Nephron (organoid): ENCODE data around the gene RBBP8NL.

Experiments used
- H3K27ac Mint-ChIP-seq, 3 experiments: 2 replicates each; pipeline ENCODE4 v1.8.0; 2020; ENCODE audit warnings: mixed read lengths in 3 of 3, mild to moderate bottlenecking in 2 of 3, moderate library complexity in 1 of 3
- H3K27me3 Mint-ChIP-seq: 2 replicates; pipeline ENCODE4 v1.8.0; 2021; ENCODE audit warnings: low read depth, mild to moderate bottlenecking, moderate library complexity, mixed read lengths
- H3K36me3 Mint-ChIP-seq: 2 replicates; pipeline ENCODE4 v1.8.0; 2020; ENCODE audit warnings: low read depth, mixed read lengths
- H3K4me1 Mint-ChIP-seq: 2 replicates; pipeline ENCODE4 v1.8.0; 2020; ENCODE audit warnings: mixed read lengths
- H3K4me3 Mint-ChIP-seq, 3 experiments: 2 replicates each; pipeline ENCODE4 v1.8.0; 2020; ENCODE audit warnings: mild to moderate bottlenecking in 3 of 3, mixed read lengths in 3 of 3, moderate library complexity in 2 of 3
- H3K9me3 Mint-ChIP-seq: 2 replicates; pipeline ENCODE4 v1.8.0; 2020; ENCODE audit warnings: mixed read lengths
- TF ChIP-seq, protein P1 (sequence below), 3 experiments: fragments of 200-600 bp; sonication (generic); IDR thresholded peaks; one replicate each; pipeline ENCODE4 v1.5.0; 2021; ENCODE audit warnings: antibody characterized with exemption in 3 of 3; ENCODE audit not compliant: unreplicated experiment in 3 of 3

Gene RBBP8NL

DNA sequence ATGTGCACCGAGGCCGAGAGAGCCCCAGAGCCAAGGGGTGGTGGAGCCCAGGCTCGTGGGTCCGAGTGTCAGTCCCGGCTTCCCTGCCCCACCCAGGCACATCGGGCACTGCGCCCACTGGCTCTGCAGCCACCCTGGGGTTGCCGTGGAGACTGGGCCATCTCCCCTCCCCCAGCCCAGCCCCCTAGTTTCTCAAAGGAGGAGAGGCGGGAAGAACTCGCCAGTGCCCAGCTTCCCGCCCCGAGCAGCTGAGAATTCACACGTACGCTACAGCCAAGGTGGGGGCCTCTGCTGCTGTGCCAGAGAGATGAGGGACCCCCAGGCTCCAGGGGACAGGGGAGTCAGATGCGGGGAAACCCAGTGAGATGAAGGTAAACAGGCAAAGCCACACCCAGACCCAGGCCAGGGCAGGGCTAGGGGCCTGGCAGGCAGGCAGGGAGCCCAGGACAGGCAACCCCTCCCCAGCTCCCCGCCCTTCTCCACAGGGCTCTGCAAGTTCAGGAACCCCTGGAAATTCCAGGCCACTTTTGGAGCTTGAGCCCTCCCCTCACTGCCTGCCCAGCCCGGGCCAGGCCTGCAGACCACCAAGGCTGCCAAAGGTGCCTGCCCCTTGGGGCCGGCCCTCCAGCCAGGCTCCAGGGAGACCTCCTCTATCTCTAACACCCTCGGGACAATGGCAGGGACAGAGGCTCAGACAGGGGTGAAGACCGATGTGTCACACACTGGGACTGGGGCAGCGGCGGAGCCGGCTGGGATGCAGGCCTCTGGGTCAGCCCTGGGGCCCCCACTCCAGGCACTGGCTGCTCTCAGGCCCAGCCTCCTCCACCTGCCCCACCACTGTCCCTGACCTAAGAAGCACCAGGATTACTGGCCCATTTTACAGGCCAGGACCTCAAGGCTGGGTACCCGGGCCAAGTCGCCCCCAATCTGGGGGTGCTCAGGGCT, 66.2 kb downstream of the RBBP8NL start:
- H3K4me3 Mint-ChIP-seq = peak overlapping the region in 1 of 3 experiments; percentile 23
- H3K27me3 Mint-ChIP-seq = no peaks in the 10 kb centered on the region
- H3K9me3 Mint-ChIP-seq = no peaks in the 10 kb centered on the region
- H3K27ac Mint-ChIP-seq = no peak overlapping the region
- H3K36me3 Mint-ChIP-seq = no peaks in the 10 kb centered on the region
- peaks cover 30% of the 10 kb centered on the region for H3K4me1 Mint-ChIP-seq
- TF ChIP-seq, protein P1, sequence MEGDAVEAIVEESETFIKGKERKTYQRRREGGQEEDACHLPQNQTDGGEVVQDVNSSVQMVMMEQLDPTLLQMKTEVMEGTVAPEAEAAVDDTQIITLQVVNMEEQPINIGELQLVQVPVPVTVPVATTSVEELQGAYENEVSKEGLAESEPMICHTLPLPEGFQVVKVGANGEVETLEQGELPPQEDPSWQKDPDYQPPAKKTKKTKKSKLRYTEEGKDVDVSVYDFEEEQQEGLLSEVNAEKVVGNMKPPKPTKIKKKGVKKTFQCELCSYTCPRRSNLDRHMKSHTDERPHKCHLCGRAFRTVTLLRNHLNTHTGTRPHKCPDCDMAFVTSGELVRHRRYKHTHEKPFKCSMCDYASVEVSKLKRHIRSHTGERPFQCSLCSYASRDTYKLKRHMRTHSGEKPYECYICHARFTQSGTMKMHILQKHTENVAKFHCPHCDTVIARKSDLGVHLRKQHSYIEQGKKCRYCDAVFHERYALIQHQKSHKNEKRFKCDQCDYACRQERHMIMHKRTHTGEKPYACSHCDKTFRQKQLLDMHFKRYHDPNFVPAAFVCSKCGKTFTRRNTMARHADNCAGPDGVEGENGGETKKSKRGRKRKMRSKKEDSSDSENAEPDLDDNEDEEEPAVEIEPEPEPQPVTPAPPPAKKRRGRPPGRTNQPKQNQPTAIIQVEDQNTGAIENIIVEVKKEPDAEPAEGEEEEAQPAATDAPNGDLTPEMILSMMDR (IDR thresholded peaks at IDR 0.05; ENCODE audit: unreplicated experiment in 3 of 3) = no peak
